ENCODE measurements around the gene MYO3B.

Gene MYO3B

GRCh38 chr2:170236680-170237047, 58.7 kb downstream of the MYO3B start:
- DNase-seq = no peak

- DNase-seq = no peak
Observed at GRCh38 chr2:170237572-170238120, 59.7 kb downstream of the MYO3B start.

GRCh38 chr2:170238776-170239175, 60.8 kb downstream of the MYO3B start:
- no peak for DNase-seq

GRCh38 chr2:170240629-170241028, 62.7 kb downstream of the MYO3B start:
- DNase-seq = no peak

GRCh38 chr2:170241756-170242155, 63.8 kb downstream of the MYO3B start:
- DNase-seq = no peak

- DNase-seq = no peak
Observed at GRCh38 chr2:170243118-170243837, 65.3 kb downstream of the MYO3B start.

- no peak for DNase-seq
Observed at GRCh38 chr2:170243898-170244297, 66.0 kb downstream of the MYO3B start.

- no peak for DNase-seq
Observed at GRCh38 chr2:170244555-170244954, 66.6 kb downstream of the MYO3B start.

GRCh38 chr2:170245312-170245711, 67.4 kb downstream of the MYO3B start:
- DNase-seq = no peak

- DNase-seq = no peak
Observed at GRCh38 chr2:170247333-170247732, 69.4 kb downstream of the MYO3B start.

GRCh38 chr2:170247882-170248393, 70.0 kb downstream of the MYO3B start:
- no peak for DNase-seq

- no peak for DNase-seq
Observed at GRCh38 chr2:170248574-170249393, 70.8 kb downstream of the MYO3B start.

GRCh38 chr2:170249761-170250160, 71.8 kb downstream of the MYO3B start:
- DNase-seq = no peak

- no peak for DNase-seq
Observed at GRCh38 chr2:170250584-170250983, 72.6 kb downstream of the MYO3B start.

- no peak for DNase-seq
Observed at GRCh38 chr2:170252414-170252813, 74.5 kb downstream of the MYO3B start.

GRCh38 chr2:170253721-170254230, 75.8 kb downstream of the MYO3B start:
- DNase-seq = no peak

GRCh38 chr2:170254293-170254732, 76.4 kb downstream of the MYO3B start:
- no peak for DNase-seq

GRCh38 chr2:170255137-170255536, 77.2 kb downstream of the MYO3B start:
- no peak for DNase-seq

- no peak for DNase-seq
Observed at GRCh38 chr2:170255971-170256370, 78.0 kb downstream of the MYO3B start.

- DNase-seq = no peak
Observed at GRCh38 chr2:170258382-170258781, 80.4 kb downstream of the MYO3B start.

- DNase-seq = no peak
Observed at GRCh38 chr2:170260188-170260587, 82.2 kb downstream of the MYO3B start.

GRCh38 chr2:170261566-170261965, 83.6 kb downstream of the MYO3B start:
- no peak for DNase-seq

- DNase-seq = no peak
Observed at GRCh38 chr2:170262343-170262742, 84.4 kb downstream of the MYO3B start.

- no peak for DNase-seq
Observed at GRCh38 chr2:170262806-170263205, 84.9 kb downstream of the MYO3B start.

All from activated CD4-positive, alpha-beta T cell treated with anti-CD3 and anti-CD28 coated beads for 1 hour (primary cell).